Fibroblast of gingiva (primary cell): ENCODE results near the gene KLHL25.
"Not testable (repeated sequence)": the region's sequence is repeated elsewhere in the genome, so short reads cannot be mapped to it uniquely, and the experiment has no call there.

ENCODE experiments used
- DNase-seq: peaks from one replicate; pipeline ENCODE4 v3.0.0-alpha.2; 2011; ENCODE audit warnings: low read depth

Gene KLHL25

GRCh38 chr15:85802617-85803016 lies 7.9 kb upstream of the KLHL25 start:
- DNase-seq = not testable (repeated sequence)

DNA sequence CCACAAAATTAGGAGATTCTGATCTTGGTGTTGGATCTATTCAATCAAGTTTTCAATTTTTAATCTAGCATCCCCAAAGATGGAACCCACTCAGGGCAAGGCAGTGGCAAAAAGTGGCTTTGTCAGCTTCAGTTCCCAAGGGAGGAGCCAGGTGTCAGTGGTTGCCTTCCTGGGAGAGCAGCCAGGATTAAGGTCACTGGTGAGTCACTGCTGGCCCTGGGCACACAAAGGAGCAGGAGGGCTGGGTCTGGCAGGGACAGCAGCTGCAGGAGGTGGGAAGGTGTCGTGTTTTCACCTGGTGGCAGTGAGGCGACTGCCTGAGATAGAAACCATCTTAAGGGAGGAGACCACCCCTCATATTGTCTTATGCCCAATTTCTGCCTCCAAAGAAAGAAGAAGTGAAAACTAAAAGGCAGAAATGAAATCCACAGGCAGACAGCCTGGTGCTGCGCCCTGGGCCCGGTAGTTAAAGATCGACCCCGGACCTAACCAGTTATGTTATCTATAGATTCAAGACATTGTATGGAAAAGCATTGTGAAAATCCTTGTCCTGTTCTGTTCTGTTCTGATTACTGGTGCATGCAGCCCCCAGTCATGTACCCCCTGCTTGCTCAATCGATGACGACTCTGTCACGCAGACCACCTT lies 5.9 kb upstream of the KLHL25 start:
- DNase-seq = peak; percentile 35

DNA sequence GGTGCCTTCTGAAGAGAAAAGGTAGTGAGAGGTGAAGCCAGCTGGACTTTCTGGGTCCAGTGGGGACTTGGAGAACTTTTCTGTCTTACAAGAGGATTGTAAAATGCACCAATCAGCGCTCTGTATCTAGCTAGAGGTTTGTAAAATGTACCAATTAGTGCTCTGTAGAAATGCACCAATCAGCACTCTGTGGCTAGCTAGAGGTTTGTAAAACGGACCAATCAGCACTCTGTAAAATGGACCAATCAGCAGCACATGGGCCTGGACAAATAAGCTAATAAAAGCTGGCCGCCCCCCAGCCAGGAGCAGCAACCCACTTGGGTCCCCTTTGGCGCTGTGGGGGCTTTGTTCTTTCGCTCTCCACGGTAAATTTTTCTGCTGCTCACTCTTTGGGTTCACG lies 1.6 kb upstream of the KLHL25 start:
- DNase-seq = not testable (repeated sequence)

DNA sequence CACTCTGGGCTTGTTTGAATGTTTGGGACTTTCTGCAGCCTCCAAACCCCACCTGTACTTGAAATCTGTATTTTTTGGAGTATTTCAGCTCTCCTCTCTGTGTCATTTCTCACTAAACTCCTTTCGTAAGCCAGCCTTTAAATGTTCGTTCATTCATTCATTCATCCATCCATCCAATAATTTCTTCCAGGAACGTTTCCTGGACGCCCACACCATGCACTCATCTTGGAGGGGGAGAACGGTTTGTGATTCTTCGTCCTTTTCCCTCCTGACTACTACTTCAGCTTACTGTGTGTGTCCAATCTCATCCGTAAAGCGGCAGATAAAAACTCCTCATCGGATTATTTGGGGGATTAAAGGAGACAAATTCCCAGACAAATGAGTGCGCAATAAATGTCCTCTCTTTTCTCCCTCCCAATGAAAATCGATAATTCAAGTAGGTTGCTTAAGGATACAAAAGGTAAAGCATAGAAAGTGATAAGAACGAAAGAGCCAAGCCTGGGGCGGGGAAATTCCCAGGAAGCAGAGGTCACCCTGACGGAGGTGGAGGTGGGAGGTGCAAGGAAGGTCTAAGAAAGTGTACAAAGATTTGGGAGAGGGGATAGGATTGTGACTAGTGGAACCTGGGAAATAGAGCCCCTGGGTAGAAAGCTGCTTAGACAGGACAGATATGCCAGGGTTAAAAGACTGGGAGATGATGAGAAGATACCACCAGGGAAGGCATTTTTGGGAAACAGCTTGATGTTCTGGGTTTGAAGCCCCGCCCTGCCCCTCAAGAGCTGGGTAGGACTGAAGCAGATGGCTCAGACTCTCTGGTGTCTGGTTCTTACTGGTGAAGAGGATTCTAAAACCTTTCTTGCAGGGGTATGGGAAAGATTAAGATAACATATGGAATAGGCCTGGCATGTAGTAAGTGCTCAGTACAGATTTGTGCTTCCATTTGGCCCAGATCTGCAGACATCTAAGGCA lies 896 bp upstream of the KLHL25 start:
- no peak for DNase-seq

- DNase-seq = peak; percentile 43
Observed at GRCh38 chr15:85793641-85794597, 806 bp downstream of the KLHL25 start.

DNA sequence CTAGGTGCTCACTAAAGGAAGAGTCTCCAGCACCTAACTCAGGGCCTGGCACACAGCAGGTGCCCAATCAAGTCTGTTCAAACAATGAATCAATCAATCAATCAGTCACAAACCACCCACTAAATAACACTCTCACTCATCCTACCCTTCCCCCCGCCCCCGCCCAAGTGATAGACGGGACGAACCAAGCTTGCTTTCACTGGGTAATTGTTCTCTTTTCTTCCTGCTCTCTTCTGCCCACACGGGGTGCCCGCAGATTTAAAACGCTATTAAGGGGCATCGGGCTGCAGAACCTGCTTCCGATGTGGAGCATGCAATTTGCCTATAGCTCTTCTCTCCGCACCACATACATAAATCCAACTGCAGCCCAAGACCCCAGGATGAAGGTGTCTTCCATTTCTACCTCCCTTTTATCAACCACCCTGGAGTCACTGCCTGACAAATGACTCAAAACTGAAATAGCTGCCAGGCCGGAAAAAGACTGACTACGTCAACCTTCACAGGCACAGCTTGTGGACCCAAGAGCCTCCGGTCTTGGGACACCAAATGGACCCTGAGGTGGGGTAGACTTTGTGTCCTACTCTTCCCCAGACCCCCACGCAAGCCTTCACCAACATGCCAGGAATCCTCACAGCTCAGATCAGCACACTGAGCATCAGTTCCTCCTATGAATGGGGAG lies 1.7 kb downstream of the KLHL25 start:
- no peak for DNase-seq

GRCh38 chr15:85792102-85792731 lies 2.5 kb downstream of the KLHL25 start:
- DNase-seq = no peak

DNA sequence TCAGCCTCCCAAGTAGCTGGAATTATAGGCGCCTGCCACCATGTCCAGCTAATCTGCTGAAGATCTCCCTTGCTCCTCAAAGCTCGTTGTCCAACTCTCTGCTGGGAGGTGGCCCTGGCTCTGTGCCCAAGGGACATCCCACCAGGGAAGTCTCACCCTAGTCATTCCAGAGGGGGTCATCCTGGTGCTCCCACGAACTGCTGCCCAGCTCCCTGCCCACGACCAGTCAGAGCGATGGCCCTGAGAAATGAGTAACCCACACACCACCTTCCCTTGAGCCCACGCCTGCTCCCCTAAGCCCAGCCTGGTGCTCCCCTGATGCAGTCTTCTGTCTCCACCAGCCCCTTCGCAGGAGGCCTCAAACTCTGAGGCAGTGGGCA lies 5.2 kb downstream of the KLHL25 start:
- DNase-seq = no peak

GRCh38 chr15:85788771-85789495 lies 5.8 kb downstream of the KLHL25 start:
- no peak for DNase-seq

- DNase-seq = no peak
Observed at GRCh38 chr15:85786781-85787114, 8.0 kb downstream of the KLHL25 start.

GRCh38 chr15:85785887-85786780 lies 8.6 kb downstream of the KLHL25 start:
- DNase-seq = no peak

- no peak for DNase-seq
Observed at GRCh38 chr15:85782064-85782463, 12.7 kb downstream of the KLHL25 start.

GRCh38 chr15:85781099-85781498 lies 13.6 kb downstream of the KLHL25 start:
- DNase-seq = no peak

GRCh38 chr15:85780225-85780985 lies 14.3 kb downstream of the KLHL25 start:
- peak; percentile 85 for DNase-seq

GRCh38 chr15:85779249-85779648 lies 15.5 kb downstream of the KLHL25 start:
- no peak for DNase-seq

- DNase-seq = no peak
Observed at GRCh38 chr15:85778107-85778776, 16.5 kb downstream of the KLHL25 start.

- DNase-seq = no peak
Observed at GRCh38 chr15:85777250-85778106, 17.2 kb downstream of the KLHL25 start.
